GM23248 (cell line): Measurements from ENCODE around the gene GALNT2. TPM values are rescaled to one million over a fixed set of nuclear protein-coding genes. Genes with fewer than 3 reads are reported as not detected.

Experiments
- DNase-seq: peaks from one replicate; pipeline ENCODE4 v3.0.0-alpha.2; 2015
- H2AFZ ChIP-seq: fragments of 200-600 bp; sonication (generic); 2 replicates; pipeline ENCODE4 v1.6.1; 2016; ENCODE audit warnings: antibody characterized with exemption
- H3F3A ChIP-seq: fragments of 200-600 bp; sonication (generic); 2 replicates; pipeline ENCODE4 v1.6.1; 2016; ENCODE audit warnings: mild to moderate bottlenecking, antibody characterized with exemption, mixed run types; ENCODE audit not compliant: insufficient read depth
- H3K27ac ChIP-seq: fragments of 200-600 bp; sonication (generic); 2 replicates; pipeline ENCODE4 v1.5.1; 2016; ENCODE audit warnings: mild to moderate bottlenecking
- H3K27me3 ChIP-seq: fragments of 200-600 bp; sonication (generic); replicated peaks from 2 replicates; pipeline ENCODE4 v1.6.1; 2016; ENCODE audit warnings: mild to moderate bottlenecking; ENCODE audit not compliant: insufficient read depth
- H3K36me3 ChIP-seq: fragments of 200-600 bp; sonication (generic); 2 replicates; pipeline ENCODE4 v1.6.1; 2016; ENCODE audit warnings: low read depth, mild to moderate bottlenecking
- H3K4me1 ChIP-seq: fragments of 200-600 bp; sonication (generic); 2 replicates; pipeline ENCODE4 v1.6.1; 2016; ENCODE audit warnings: mild to moderate bottlenecking; ENCODE audit not compliant: insufficient read depth
- H3K4me2 ChIP-seq: fragments of 200-600 bp; sonication (generic); one replicate; pipeline ENCODE4 v1.6.1; 2016; ENCODE audit warnings: mild to moderate bottlenecking; ENCODE audit not compliant: unreplicated experiment
- H3K4me3 ChIP-seq: fragments of 200-600 bp; sonication (generic); 2 replicates; pipeline ENCODE4 v1.5.1; 2016; ENCODE audit warnings: mild to moderate bottlenecking
- H3K79me2 ChIP-seq: fragments of 200-600 bp; sonication (generic); 2 replicates; pipeline ENCODE4 v1.6.1; 2016; ENCODE audit warnings: mild to moderate bottlenecking; ENCODE audit not compliant: insufficient read depth
- H3K9ac ChIP-seq: fragments of 200-600 bp; sonication (generic); 2 replicates; pipeline ENCODE4 v1.6.1; 2016; ENCODE audit warnings: mild to moderate bottlenecking
- H3K9me2 ChIP-seq: fragments of 200-600 bp; sonication (generic); 2 replicates; pipeline ENCODE4 v1.6.1; 2016; ENCODE audit warnings: mixed run types, mild to moderate bottlenecking, moderate library complexity; ENCODE audit not compliant: insufficient read depth
- H3K9me3 ChIP-seq: fragments of 200-600 bp; sonication (generic); one replicate; pipeline ENCODE4 v1.6.1; 2017; ENCODE audit warnings: low read depth
- H4K20me1 ChIP-seq: fragments of 200-600 bp; sonication (generic); 2 replicates; pipeline ENCODE4 v1.6.0; 2016; ENCODE audit not compliant: insufficient read depth
- EZH2 ChIP-seq: fragments of 200-600 bp; sonication (generic); IDR thresholded peaks from 2 replicates; pipeline ENCODE4 v1.6.1; 2018; ENCODE audit warnings: antibody characterized with exemption, mild to moderate bottlenecking; ENCODE audit not compliant: insufficient read depth, poor library complexity, severe bottlenecking
- EZH2phosphoT487 ChIP-seq: fragments of 200-600 bp; sonication (generic); IDR thresholded peaks from 2 replicates; pipeline ENCODE4 v1.6.1; 2018; ENCODE audit warnings: antibody characterized with exemption, moderate library complexity, mild to moderate bottlenecking, low read depth; ENCODE audit not compliant: insufficient read depth
- WGBS, 2 experiments: methylation state at CpG; one replicate each; pipeline ENCODE4 v1.1.6; 2015 to 2017; ENCODE audit warnings: low lambda C conversion rate in 2 of 2, low coverage in 1 of 2; ENCODE audit errors: missing lambda C conversion rate in 2 of 2; 5-methylcytosine and 5-hydroxymethylcytosine counted together
- in situ Hi-C: fragments of 300-500 bp; cut with MboI; formaldehyde crosslinking; loops from 2 replicates; pipeline ENCODE4 v1.15.0; 2020
- polyA plus RNA-seq: library from polyadenylated mRNA; unstranded; fragments of >200 nt; fragmentation: Nextera tagmentation; extraction: Ambion mirVana; gene quantifications from 2 replicates; pipeline ENCODE4 v1.2.1, GENCODE V29; 2016
- total RNA-seq: library from RNA; depleted of rRNA; stranded (reverse); fragments of >200 nt; shearing (Covaris generic); gene quantifications from 2 replicates; pipeline ENCODE4 v1.2.3, GENCODE V29; 2014

GALNT2 gene
- total and polyA plus RNA-seq, 2 experiments from 2014 or later, result 111 to 124 TPM

GRCh38 chr1:230026139-230026538 lies 40.9 kb upstream of the GALNT2 start:
- H3K9ac ChIP-seq, result no peak overlapping the region
- H3K4me3 ChIP-seq, result no peak overlapping the region
- H3K36me3 ChIP-seq, result no peaks in the 10 kb centered on the region
- H2AFZ ChIP-seq, result no peak overlapping the region
- no peak for DNase-seq
- WGBS, 2 experiments, result 32 to 40% methylated on average over 1 of the region's 1 CpG
- no peak for TF ChIP-seq EZH2phosphoT487
- no peak for TF ChIP-seq EZH2
- peaks cover 6% of the 10 kb centered on the region; the same call in 1 of the 2 replicates for H3K27me3 ChIP-seq
- H3K79me2 ChIP-seq, result no peaks in the 10 kb centered on the region
- H3K4me2 ChIP-seq, result no peak overlapping the region
- H3F3A ChIP-seq, result no peaks in the 10 kb centered on the region
- H3K27ac ChIP-seq, result no peak overlapping the region
- in situ Hi-C loops, result no loop called here
- H3K4me1 ChIP-seq, result no peaks in the 10 kb centered on the region
- H4K20me1 ChIP-seq, result no peaks in the 10 kb centered on the region
- H3K9me2 ChIP-seq, result no peaks in the 10 kb centered on the region
- no peaks in the 10 kb centered on the region for H3K9me3 ChIP-seq

- Histone ChIP-seq H3K27ac (no peak overlapping the region), H3K36me3 (no peaks in the 10 kb centered on the region), H3K27me3 (peaks cover 6% of the 10 kb centered on the region; the same call in 1 of the 2 replicates), H3K9ac (no peak overlapping the region), H4K20me1 (no peaks in the 10 kb centered on the region), H3K4me3 (no peak overlapping the region), H3K9me2 (no peaks in the 10 kb centered on the region), H3K79me2 (no peaks in the 10 kb centered on the region), H3F3A (no peaks in the 10 kb centered on the region), H2AFZ (no peak overlapping the region), H3K9me3 (no peaks in the 10 kb centered on the region), H3K4me2 (no peak overlapping the region), H3K4me1 (no peaks in the 10 kb centered on the region)
- TF ChIP-seq EZH2phosphoT487, result no peak
- no peak for TF ChIP-seq EZH2
- WGBS, 2 experiments, result 73 to 81% methylated on average over 5 of the region's 5 CpGs
- in situ Hi-C loops, result no loop called here
- DNase-seq, result no peak
Measured at GRCh38 chr1:230026572-230026971, 40.5 kb upstream of the GALNT2 start.

GRCh38 chr1:230028602-230029223 lies 38.3 kb upstream of the GALNT2 start:
- DNase-seq, result no peak
- Histone ChIP-seq H3K27me3 (no peaks in the 10 kb centered on the region), H4K20me1 (no peaks in the 10 kb centered on the region), H3K27ac (no peak overlapping the region), H3K4me1 (no peaks in the 10 kb centered on the region), H3F3A (no peaks in the 10 kb centered on the region), H3K4me3 (no peak overlapping the region), H3K36me3 (no peaks in the 10 kb centered on the region), H3K79me2 (no peaks in the 10 kb centered on the region), H3K4me2 (no peak overlapping the region), H3K9me3 (no peaks in the 10 kb centered on the region), H3K9ac (no peak overlapping the region), H2AFZ (no peak overlapping the region), H3K9me2 (no peaks in the 10 kb centered on the region)
- WGBS, 2 experiments, result 82 to 84% methylated on average over 10 to 11 of the region's 11 CpGs
- in situ Hi-C loops, result no loop called here
- TF ChIP-seq EZH2phosphoT487 (no peak), EZH2 (no peak)

- Histone ChIP-seq H3K9me3 (no peaks in the 10 kb centered on the region), H3K27me3 (no peaks in the 10 kb centered on the region), H3K79me2 (no peaks in the 10 kb centered on the region), H3K4me2 (no peak overlapping the region), H3K4me3 (no peak overlapping the region), H3K4me1 (no peaks in the 10 kb centered on the region), H3K36me3 (no peaks in the 10 kb centered on the region), H3F3A (no peaks in the 10 kb centered on the region), H2AFZ (no peak overlapping the region), H3K9ac (no peak overlapping the region), H3K27ac (no peak overlapping the region), H3K9me2 (no peaks in the 10 kb centered on the region), H4K20me1 (no peaks in the 10 kb centered on the region)
- in situ Hi-C loops, result no loop called here
- TF ChIP-seq EZH2phosphoT487 (no peak), EZH2 (no peak)
- WGBS, 2 experiments, result 53 to 56% methylated on average over 14 of the region's 14 CpGs
- DNase-seq, result no peak
Measured at GRCh38 chr1:230029244-230029941, 37.6 kb upstream of the GALNT2 start.
